ENCODE measurements around the gene CALN1. TPM values are rescaled to one million over a fixed set of nuclear protein-coding genes. Genes with fewer than 3 reads are reported as not detected.

CALN1 gene
- total RNA-seq, 1 experiment from 2014 or later = 0.05 TPM

GRCh38 chr7:72123913-72124312 is 288.2 kb downstream of the CALN1 start:
- H3K9me3 ChIP-seq (ENCODE audit: control insufficient read depth, insufficient read depth, low read depth, low read length) = no peaks in the 10 kb centered on the region
- H3K27me3 ChIP-seq (ENCODE audit: control insufficient read depth, insufficient read depth, low read length) = no peaks in the 10 kb centered on the region
- no peak overlapping the region for H3K27ac ChIP-seq (ENCODE audit: low read length)
- no TSS peak for BruUV-seq (replicated peaks)
- TF ChIP-seq SIN3A (IDR thresholded peaks at IDR 0.05; ENCODE audit: borderline replicate concordance, insufficient read depth, low read depth, low read length) (no peak), CTCF (IDR thresholded peaks at IDR 0.05) (no peak)
- ATAC-seq (no peak), DNase-seq (ENCODE audit: low read depth, low spot score) (no peak)
- CTCF ChIA-PET = no interaction called here
- H3K4me3 ChIP-seq (ENCODE audit: low read depth in 2 of 2, low read length in 2 of 2) = no peak overlapping the region
- POLR2A ChIA-PET = no interaction called here
- in situ Hi-C loops (cut with HindIII; ENCODE audit: low pct_unique_long_range_greater_than_20kb, low sequenced_read_pairs) (no loop called here), intact Hi-C loops (cut with micrococcal nuclease; ENCODE audit: unreplicated experiment) (no loop called here)
- no peaks in the 10 kb centered on the region for H3K36me3 ChIP-seq (ENCODE audit: control insufficient read depth, insufficient read depth, low read length)
- no peaks in the 10 kb centered on the region for H3K4me1 ChIP-seq (ENCODE audit: control insufficient read depth, insufficient read depth, low read length)

DNA sequence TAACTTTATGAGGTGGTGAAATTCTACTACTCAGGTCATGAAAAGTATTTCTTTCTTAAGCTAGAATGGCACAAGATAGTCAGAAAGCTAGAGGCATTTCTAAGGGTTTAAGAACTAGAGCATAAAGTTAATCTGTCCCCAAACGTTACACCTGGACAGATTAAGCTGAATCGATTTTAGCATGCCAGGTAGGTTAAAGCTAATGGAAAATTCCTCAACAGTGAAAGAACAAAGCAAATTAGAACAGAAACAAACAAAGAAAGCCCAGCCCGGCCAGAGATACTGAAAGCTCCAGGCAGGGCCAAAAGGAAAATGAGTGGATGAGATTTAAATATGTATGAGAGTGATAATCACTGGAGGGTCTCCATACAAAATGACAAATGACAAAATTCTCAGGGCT is 293.8 kb downstream of the CALN1 start:
- no peak for DNase-seq (ENCODE audit: low read depth, low spot score)
- CTCF ChIA-PET = no interaction called here

More for the DNA sequence above, 293.8 kb downstream of the CALN1 start:
- H3K4me3 ChIP-seq (ENCODE audit: low read depth in 2 of 2, low read length in 2 of 2) = no peak overlapping the region
- BruUV-seq (replicated peaks) = no TSS peak
- TF ChIP-seq TCF7L2 (IDR thresholded peaks at IDR 0.05; ENCODE audit: low read depth, low read length) (no peak), SIN3A (IDR thresholded peaks at IDR 0.05; ENCODE audit: borderline replicate concordance, insufficient read depth, low read depth, low read length) (no peak), POLR2AphosphoS5 (IDR thresholded peaks at IDR 0.05; ENCODE audit: low read depth, low read length) (no peak), CTCF (IDR thresholded peaks at IDR 0.05) (no peak)
- TF ChIP-seq, protein P1, sequence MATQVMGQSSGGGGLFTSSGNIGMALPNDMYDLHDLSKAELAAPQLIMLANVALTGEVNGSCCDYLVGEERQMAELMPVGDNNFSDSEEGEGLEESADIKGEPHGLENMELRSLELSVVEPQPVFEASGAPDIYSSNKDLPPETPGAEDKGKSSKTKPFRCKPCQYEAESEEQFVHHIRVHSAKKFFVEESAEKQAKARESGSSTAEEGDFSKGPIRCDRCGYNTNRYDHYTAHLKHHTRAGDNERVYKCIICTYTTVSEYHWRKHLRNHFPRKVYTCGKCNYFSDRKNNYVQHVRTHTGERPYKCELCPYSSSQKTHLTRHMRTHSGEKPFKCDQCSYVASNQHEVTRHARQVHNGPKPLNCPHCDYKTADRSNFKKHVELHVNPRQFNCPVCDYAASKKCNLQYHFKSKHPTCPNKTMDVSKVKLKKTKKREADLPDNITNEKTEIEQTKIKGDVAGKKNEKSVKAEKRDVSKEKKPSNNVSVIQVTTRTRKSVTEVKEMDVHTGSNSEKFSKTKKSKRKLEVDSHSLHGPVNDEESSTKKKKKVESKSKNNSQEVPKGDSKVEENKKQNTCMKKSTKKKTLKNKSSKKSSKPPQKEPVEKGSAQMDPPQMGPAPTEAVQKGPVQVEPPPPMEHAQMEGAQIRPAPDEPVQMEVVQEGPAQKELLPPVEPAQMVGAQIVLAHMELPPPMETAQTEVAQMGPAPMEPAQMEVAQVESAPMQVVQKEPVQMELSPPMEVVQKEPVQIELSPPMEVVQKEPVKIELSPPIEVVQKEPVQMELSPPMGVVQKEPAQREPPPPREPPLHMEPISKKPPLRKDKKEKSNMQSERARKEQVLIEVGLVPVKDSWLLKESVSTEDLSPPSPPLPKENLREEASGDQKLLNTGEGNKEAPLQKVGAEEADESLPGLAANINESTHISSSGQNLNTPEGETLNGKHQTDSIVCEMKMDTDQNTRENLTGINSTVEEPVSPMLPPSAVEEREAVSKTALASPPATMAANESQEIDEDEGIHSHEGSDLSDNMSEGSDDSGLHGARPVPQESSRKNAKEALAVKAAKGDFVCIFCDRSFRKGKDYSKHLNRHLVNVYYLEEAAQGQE (IDR thresholded peaks at IDR 0.05; ENCODE audit: insufficient read depth in 1 of 2, low read depth in 2 of 2, low read length in 1 of 2) = no peak
- H3K9me3 ChIP-seq (ENCODE audit: control insufficient read depth, insufficient read depth, low read depth, low read length) = no peaks in the 10 kb centered on the region
- in situ Hi-C loops (cut with HindIII; ENCODE audit: low pct_unique_long_range_greater_than_20kb, low sequenced_read_pairs) = no loop called here
- no peaks in the 10 kb centered on the region for H3K27me3 ChIP-seq (ENCODE audit: control insufficient read depth, insufficient read depth, low read length)
- POLR2A ChIA-PET = no interaction called here
- no peaks in the 10 kb centered on the region for H3K36me3 ChIP-seq (ENCODE audit: control insufficient read depth, insufficient read depth, low read length)
- intact Hi-C loops (cut with micrococcal nuclease; ENCODE audit: unreplicated experiment) = no loop called here
- no peaks in the 10 kb centered on the region for H3K4me1 ChIP-seq (ENCODE audit: control insufficient read depth, insufficient read depth, low read length)
- no peak for ATAC-seq
- no peak overlapping the region for H3K27ac ChIP-seq (ENCODE audit: low read length)

Measured in Panc1 (cell line).